LNCAP (cell line): ENCODE measurements around the gene PDZK1IP1.

Experiments
- CTCF ChIP-seq: fragments of 450-650 bp; IDR thresholded peaks from 2 replicates; pipeline ENCODE4 v1.5.1; 2017; ENCODE audit warnings: mild to moderate bottlenecking

PDZK1IP1 gene

GRCh38 chr1:47231301-47232186, 41.7 kb upstream of the PDZK1IP1 start:
- TF ChIP-seq CTCF: no peak

DNA sequence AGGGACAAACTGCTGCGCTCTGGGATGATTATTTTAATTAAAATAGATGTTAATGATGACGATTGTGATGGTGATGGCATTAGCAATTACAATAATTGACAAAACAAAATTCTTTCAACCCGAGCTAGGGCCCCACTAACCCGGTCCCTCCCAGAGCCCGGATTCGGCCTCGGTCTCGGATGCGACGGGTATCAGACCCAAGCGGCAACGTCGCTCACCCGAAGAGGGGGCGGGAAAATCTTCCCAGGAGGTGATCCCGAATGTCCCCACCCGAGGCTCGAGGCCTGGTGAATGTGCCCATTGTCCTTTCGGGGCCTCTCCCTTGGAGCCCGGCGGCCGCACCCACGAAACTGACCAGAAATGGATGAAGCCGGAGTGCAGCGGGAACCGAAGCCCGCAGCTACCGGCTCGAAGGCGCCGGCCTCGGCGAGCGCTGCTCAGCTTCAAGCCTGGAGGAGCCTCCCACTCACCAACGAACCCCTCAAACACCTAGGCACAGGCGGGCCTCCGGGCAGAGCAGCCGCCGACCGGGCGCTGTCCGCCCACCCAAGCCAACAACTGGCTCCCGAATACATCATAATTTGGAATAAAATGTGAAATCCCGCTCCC, 41.0 kb upstream of the PDZK1IP1 start:
- TF ChIP-seq CTCF: no peak

DNA sequence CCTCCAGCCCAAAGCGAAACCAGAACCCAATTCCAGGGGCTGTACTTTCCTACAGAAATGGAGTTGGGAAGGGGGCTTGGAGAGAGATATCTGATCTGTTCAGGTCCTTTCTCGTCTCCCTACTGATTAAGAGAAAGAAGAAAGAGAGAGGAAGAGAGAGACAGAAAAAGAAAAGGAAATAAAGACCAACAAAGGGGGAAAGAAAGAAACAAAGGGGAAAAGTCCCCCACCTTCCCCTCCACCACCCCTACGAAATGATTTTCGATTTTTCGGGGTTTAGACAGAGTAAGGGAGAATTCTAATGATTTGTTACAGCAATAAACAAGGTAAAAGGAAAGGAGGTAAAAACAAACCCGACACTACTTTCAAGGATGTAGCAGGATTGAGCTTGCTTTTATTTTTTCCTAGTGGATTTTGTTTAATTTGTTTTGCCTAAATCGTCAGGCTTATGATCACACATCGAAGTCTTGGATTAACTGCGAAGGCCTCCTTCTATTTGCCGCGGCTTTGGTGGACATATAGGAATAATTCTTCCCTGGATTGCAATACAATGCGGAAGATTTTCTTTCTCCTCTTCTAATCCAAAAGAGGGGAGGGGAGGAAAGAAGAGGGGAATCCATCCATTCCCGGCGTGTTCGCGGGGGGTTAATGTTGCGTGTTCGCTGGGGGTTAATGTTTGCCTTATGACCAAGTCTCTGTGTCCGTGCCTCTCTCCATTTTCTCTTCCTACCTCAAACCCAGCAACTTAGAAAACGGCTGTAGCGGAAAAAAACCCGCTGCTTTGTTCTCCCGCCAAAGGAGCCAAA, 40.3 kb upstream of the PDZK1IP1 start:
- no peak for TF ChIP-seq CTCF

DNA sequence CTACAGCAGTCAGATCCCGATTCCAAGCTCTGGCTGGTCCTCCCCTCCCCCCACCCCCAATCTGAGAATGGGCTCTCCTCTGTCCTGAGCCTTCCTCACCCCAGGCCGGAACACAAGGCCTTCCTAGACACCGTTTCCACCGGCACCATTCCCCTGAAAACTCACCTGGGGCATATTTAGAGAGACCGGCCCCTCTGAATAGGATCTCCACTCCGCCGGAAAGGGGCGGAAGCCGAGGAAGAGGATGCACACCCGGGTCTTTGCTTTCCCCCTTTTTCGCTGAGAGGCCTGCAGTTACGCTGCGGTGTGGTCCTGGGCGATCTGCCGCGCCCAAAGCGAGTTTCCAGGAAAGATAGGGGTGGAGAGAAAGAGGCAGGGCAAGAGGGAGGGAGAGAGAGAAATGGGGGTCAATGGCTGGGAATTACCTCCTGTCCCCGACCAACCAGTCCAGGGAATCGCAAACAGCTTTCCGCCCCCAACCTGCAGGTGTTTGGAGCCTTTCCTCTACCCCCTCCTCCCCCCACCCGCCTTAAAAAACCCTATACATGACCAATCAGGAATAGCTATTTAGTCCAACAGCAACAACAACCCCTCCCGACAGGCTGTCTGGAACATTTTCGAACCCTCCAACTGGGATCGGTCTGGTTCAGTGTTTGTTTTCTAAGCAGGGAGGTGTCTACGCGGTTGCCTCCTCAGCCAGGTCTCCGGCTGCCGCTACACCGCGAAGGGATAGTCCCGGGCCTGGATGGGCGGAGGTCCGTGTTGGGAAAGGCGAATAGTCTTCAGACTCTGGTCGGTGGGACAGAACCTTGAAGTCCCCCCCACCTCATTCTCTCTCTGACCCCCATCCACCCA, 39.4 kb upstream of the PDZK1IP1 start:
- no peak for TF ChIP-seq CTCF

DNA sequence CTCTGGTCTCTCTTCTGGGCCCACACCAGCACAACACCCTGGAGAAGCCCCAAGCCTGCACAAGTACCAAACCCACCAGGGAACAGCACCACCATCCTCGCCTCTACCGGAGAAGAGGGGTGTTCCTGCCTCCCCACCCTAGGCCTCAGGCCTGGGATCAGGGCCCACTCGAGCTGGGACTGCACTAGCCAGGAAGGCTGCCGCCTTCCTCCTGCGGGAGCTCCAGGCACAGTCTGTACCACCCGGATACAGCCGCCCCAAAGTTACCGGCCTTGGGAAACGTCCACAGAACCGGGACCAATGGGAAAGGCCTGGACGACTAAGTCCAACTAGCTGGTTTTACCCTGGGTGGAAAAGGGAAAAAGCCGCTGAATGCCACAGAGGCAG, 38.8 kb upstream of the PDZK1IP1 start:
- TF ChIP-seq CTCF: no peak

GRCh38 chr1:47227341-47228232, 37.8 kb upstream of the PDZK1IP1 start:
- no peak for TF ChIP-seq CTCF
